OCI-LY1 (cell line): ENCODE measurements around the gene TRPV2.

Experiments used
- H2AFZ ChIP-seq: fragments of 200-600 bp; sonication (generic), shearing (Covaris generic); 2 replicates; pipeline ENCODE4 v1.6.0; 2014; ENCODE audit warnings: antibody characterized with exemption, mild to moderate bottlenecking, low read length
- H3F3A ChIP-seq: fragments of 200-600 bp; sonication (generic), shearing (Covaris generic); 2 replicates; pipeline ENCODE4 v1.6.0; 2014; ENCODE audit warnings: mild to moderate bottlenecking, antibody characterized with exemption, low read length, moderate library complexity; ENCODE audit not compliant: insufficient read depth
- H3K27ac ChIP-seq: fragments of 200-600 bp; sonication (generic); 2 replicates; pipeline ENCODE4 v1.5.1; 2014; ENCODE audit warnings: low read length, mixed run types, mild to moderate bottlenecking, low read depth; ENCODE audit not compliant: poor library complexity, severe bottlenecking
- H3K27me3 ChIP-seq: fragments of 200-600 bp; sonication (generic); 2 replicates; pipeline ENCODE4 v1.6.0; 2014; ENCODE audit warnings: antibody characterized with exemption, mild to moderate bottlenecking, low read length, moderate library complexity; ENCODE audit not compliant: insufficient read depth
- H3K36me3 ChIP-seq: fragments of 200-600 bp; sonication (generic); 2 replicates; pipeline ENCODE4 v1.6.1; 2014; ENCODE audit warnings: mild to moderate bottlenecking, antibody characterized with exemption, low read length, moderate library complexity, mixed read lengths; ENCODE audit not compliant: insufficient read depth
- H3K4me1 ChIP-seq: fragments of 200-600 bp; sonication (generic); 2 replicates; pipeline ENCODE4 v1.5.1; 2014; ENCODE audit warnings: mild to moderate bottlenecking, low read length, moderate library complexity; ENCODE audit not compliant: insufficient read depth, severe bottlenecking
- H3K4me2 ChIP-seq: fragments of 200-600 bp; sonication (generic), shearing (Covaris generic); 2 replicates; pipeline ENCODE4 v1.6.1; 2014; ENCODE audit warnings: low read length
- H3K4me3 ChIP-seq: fragments of 200-600 bp; sonication (generic); 2 replicates; pipeline ENCODE4 v1.5.1; 2014; ENCODE audit warnings: low read length, low read depth, mild to moderate bottlenecking, mixed read lengths; ENCODE audit not compliant: poor library complexity, severe bottlenecking
- H3K79me2 ChIP-seq: fragments of 200-600 bp; shearing (Covaris generic); 2 replicates; pipeline ENCODE4 v1.6.1; 2016; ENCODE audit warnings: mixed run types, low read length, mixed read lengths; ENCODE audit not compliant: insufficient read depth
- H3K9ac ChIP-seq: fragments of 200-600 bp; sonication (generic), shearing (Covaris generic); 2 replicates; pipeline ENCODE4 v1.6.1; 2014; ENCODE audit warnings: mild to moderate bottlenecking, low read length, mixed read lengths
- H3K9me2 ChIP-seq: fragments of 200-600 bp; sonication (generic), shearing (Covaris generic); 2 replicates; pipeline ENCODE4 v1.6.1; 2014; ENCODE audit warnings: low read depth, mild to moderate bottlenecking, low read length, mixed read lengths
- H3K9me3 ChIP-seq: fragments of 200-600 bp; shearing (Covaris generic); 2 replicates; pipeline ENCODE4 v1.6.1; 2014; ENCODE audit warnings: low read length, mixed read lengths
- H4K20me1 ChIP-seq: fragments of 200-600 bp; sonication (generic), shearing (Covaris generic); 2 replicates; pipeline ENCODE4 v1.6.0; 2016; ENCODE audit warnings: mild to moderate bottlenecking, low read length; ENCODE audit not compliant: insufficient read depth
- EZH2 ChIP-seq: fragments of 200-600 bp; sonication (generic), shearing (Covaris generic); IDR thresholded peaks from 2 replicates; pipeline ENCODE4 v1.8.0; 2017; ENCODE audit warnings: borderline replicate concordance, mixed run types, mild to moderate bottlenecking, antibody characterized with exemption, low read length, moderate library complexity, mixed read lengths
- TF ChIP-seq, protein P1 (sequence below): fragments of 200-600 bp; sonication (generic), shearing (Covaris generic); IDR thresholded peaks from 2 replicates; pipeline ENCODE4 v1.5.1; 2017; ENCODE audit warnings: mild to moderate bottlenecking, antibody characterized with exemption, low read length, moderate library complexity, mixed read lengths

TRPV2 gene

DNA sequence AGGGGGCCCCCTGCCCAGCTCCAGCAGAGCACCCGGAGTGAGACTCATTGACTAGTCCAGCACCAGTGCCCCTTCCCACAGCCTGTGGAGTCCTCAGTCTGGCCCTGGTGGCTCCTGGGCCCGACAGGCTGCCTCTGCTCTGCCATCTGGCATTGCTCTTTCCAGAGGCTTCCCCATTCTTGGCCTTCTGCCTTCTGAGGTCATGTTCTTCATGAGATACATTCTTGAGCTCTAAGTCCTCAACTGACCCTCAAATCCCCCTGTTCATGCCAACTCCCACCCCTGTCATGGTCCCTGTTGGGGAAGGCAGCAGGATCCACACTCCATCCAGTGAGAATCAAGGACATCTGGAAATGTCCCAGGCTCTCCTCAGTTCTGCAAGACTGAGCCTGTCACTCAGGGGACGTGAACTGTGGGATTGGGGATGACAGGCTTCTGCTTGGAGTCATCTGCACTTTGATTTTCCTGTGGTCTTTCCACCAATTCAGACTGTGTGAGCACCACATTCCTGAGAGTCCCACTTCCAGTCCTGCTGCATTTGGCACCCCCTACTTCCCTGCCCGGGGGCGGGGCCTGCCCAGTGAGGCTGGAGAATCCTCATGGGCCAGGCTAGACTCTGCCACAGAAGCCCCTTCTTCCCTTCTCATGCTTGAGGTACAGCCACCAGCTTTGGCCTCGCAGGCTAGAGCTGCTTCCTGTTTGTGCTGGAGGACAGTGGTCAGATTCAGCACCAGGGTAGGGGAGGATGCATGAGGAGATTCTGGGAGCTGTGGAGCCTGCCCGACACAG lies 2.7 kb downstream of the TRPV2 start:
- peak overlapping the region; percentile 4 for H3K27ac ChIP-seq
- no peak overlapping the region for H2AFZ ChIP-seq
- no peaks in the 10 kb centered on the region for H3K9me2 ChIP-seq

DNA sequence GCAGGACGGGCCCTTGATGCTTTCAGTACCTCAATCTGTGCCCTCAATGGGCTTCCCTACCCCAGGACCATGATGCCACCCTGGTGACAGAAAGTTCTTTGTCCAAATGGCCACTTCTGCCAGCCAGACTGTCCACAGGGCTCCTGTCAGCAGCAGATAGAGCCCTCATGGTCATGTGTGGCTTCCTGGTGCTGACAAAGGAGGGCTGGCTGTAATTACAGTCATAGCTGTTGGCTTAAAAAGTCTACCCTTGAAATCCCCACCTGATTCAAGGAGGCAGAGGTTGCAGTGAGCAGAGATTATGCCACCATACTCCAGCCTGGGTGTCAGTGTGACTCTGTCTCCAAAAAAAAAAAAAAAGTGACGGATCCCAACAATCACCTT lies 3.3 kb downstream of the TRPV2 start:
- Histone ChIP-seq H3F3A (no peaks in the 10 kb centered on the region), H3K4me3 (no peak overlapping the region), H3K4me1 (peaks cover 29% of the 10 kb centered on the region), H4K20me1 (no peaks in the 10 kb centered on the region), H3K9me2 (no peaks in the 10 kb centered on the region), H3K36me3 (peaks cover 32% of the 10 kb centered on the region; the same call in 1 of the 2 replicates), H3K9me3 (no peaks in the 10 kb centered on the region), H3K27ac (peak overlapping the region; percentile 4), H3K79me2 (no peaks in the 10 kb centered on the region), H3K27me3 (no peaks in the 10 kb centered on the region), H2AFZ (no peak overlapping the region), H3K9ac (no peak overlapping the region), H3K4me2 (no peak overlapping the region)
- TF ChIP-seq EZH2: no peak
- TF ChIP-seq, protein P1, sequence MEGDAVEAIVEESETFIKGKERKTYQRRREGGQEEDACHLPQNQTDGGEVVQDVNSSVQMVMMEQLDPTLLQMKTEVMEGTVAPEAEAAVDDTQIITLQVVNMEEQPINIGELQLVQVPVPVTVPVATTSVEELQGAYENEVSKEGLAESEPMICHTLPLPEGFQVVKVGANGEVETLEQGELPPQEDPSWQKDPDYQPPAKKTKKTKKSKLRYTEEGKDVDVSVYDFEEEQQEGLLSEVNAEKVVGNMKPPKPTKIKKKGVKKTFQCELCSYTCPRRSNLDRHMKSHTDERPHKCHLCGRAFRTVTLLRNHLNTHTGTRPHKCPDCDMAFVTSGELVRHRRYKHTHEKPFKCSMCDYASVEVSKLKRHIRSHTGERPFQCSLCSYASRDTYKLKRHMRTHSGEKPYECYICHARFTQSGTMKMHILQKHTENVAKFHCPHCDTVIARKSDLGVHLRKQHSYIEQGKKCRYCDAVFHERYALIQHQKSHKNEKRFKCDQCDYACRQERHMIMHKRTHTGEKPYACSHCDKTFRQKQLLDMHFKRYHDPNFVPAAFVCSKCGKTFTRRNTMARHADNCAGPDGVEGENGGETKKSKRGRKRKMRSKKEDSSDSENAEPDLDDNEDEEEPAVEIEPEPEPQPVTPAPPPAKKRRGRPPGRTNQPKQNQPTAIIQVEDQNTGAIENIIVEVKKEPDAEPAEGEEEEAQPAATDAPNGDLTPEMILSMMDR: no peak

More for the DNA sequence above, 2.7 kb downstream of the TRPV2 start:
- Histone ChIP-seq H3K9me3 (no peaks in the 10 kb centered on the region), H3K9ac (no peak overlapping the region), H4K20me1 (no peaks in the 10 kb centered on the region), H3K79me2 (no peaks in the 10 kb centered on the region), H3K4me2 (no peak overlapping the region), H3K4me1 (peaks cover 29% of the 10 kb centered on the region), H3K27me3 (no peaks in the 10 kb centered on the region), H3K36me3 (peaks cover 29% of the 10 kb centered on the region; the same call in 1 of the 2 replicates), H3F3A (no peaks in the 10 kb centered on the region), H3K4me3 (no peak overlapping the region)
- no peak for TF ChIP-seq EZH2
- TF ChIP-seq, protein P1: no peak

DNA sequence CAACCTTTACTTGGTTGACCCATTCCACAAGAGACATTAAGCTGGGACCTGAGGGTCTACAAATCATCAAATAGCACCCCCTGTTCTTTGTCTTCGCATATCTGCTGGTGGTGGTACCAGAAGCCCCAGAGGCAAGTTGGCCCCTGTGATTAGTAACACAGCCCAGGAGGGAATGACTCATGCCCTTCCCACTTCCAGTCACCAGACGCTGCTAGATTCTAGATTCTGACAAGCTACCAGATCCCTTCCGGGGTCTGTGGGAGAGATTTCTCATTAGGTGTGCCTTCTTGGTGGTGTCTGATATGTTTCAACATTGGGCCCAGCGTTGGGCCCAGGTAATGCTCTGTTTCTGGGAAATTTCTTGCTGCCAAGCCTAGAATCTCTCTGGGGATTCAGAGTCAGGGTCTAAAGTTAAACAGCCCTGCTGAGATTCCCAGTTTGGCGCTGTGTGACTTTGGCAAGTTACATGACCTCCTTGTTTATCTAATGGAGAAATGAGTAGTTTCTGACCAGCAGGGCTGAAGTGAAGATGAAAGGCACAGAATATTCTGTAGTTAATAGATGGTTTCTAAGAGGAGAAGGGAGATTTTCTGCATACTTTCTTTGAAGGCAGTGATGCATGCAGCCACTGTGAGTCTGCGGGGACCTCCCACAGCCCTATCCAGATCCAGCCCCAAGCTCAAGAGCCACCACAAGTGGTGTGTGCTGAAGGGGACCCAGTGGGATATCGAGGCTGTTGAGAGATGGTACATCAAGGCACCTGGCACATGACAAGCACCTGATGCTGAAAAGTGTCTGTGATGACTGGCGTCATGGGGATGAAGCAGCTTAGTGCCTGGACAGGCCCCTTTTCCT lies 3.9 kb downstream of the TRPV2 start:
- H3K36me3 ChIP-seq: peaks cover 32% of the 10 kb centered on the region; the same call in 1 of the 2 replicates
- H2AFZ ChIP-seq: no peak overlapping the region
- no peaks in the 10 kb centered on the region for H3K79me2 ChIP-seq
- TF ChIP-seq, protein P1: no peak
- no peak for TF ChIP-seq EZH2
- H3K9me3 ChIP-seq: no peaks in the 10 kb centered on the region
- peaks cover 29% of the 10 kb centered on the region for H3K4me1 ChIP-seq
- no peak overlapping the region for H3K4me3 ChIP-seq
- H3F3A ChIP-seq: no peaks in the 10 kb centered on the region
- no peaks in the 10 kb centered on the region for H3K9me2 ChIP-seq
- peak overlapping the region; percentile 4 for H3K27ac ChIP-seq
- H3K27me3 ChIP-seq: no peaks in the 10 kb centered on the region
- H3K9ac ChIP-seq: no peak overlapping the region
- H4K20me1 ChIP-seq: no peaks in the 10 kb centered on the region
- no peak overlapping the region for H3K4me2 ChIP-seq
